Measurements from ENCODE around the gene MAP7. TPM values are rescaled to one million over a fixed set of nuclear protein-coding genes. Genes with fewer than 3 reads are reported as not detected.

The MAP7 gene
- polyA plus RNA-seq, 2 of the 4 experiments (the other 2 are of a cell fraction) = 60.6 to 64.5 TPM

- ChIA-PET CTCF (interaction anchor here (0.7 to 2.3 kb wide), 5 partner anchors 13 to 455 kb away, joined by 3 to 7 read pairs (median 4); partner anchors contain the start of gene MAP3K5), POLR2A (no interaction called here)
- TF ChIP-seq ZFP36 (IDR thresholded peaks at IDR 0.05; ENCODE audit: borderline replicate concordance, partially characterized antibody) = no peak
- no peak for TF ChIP-seq RAD21 (conservative IDR thresholded peaks at IDR 0.05 in 1 of 2, IDR thresholded peaks at IDR 0.05 in 1 of 2)
- no peak for TF ChIP-seq HOXA7 (CRISPR knock-in tag; IDR thresholded peaks at IDR 0.05)
- TF ChIP-seq BHLHE40 (IDR thresholded peaks at IDR 0.05; ENCODE audit: low read depth, low read length) = no peak
- TF ChIP-seq ZC3H11A (IDR thresholded peaks at IDR 0.05) = no peak
- TF ChIP-seq, protein P1, sequence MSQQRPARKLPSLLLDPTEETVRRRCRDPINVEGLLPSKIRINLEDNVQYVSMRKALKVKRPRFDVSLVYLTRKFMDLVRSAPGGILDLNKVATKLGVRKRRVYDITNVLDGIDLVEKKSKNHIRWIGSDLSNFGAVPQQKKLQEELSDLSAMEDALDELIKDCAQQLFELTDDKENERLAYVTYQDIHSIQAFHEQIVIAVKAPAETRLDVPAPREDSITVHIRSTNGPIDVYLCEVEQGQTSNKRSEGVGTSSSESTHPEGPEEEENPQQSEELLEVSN (IDR thresholded peaks at IDR 0.05; ENCODE audit: borderline replicate concordance, low read depth) = no peak
- no peak for TF ChIP-seq HDAC2 (IDR thresholded peaks at IDR 0.05)
- no peak for TF ChIP-seq NFE2L2 (conservative IDR thresholded peaks at IDR 0.05; ENCODE audit: low read length)
- TF ChIP-seq SREBF2 (IDR thresholded peaks at IDR 0.05) = no peak
- no peak overlapping the region for H3K4me2 ChIP-seq
- no peak overlapping the region for H3K27ac ChIP-seq
- DNase-seq (ENCODE audit: low read depth in 1 of 2, low spot score in 1 of 2) = no peak
- no peak for FAIRE-seq
- no peak overlapping the region for H3K4me3 ChIP-seq
- ATAC-seq = no peak
- no peaks in the 10 kb centered on the region for H3K4me1 ChIP-seq
- no peaks in the 10 kb centered on the region for H3K9me3 ChIP-seq
- WGBS (ENCODE audit: missing lambda C conversion rate) = 94% methylated on average over 3 of the region's 3 CpGs
Measured at GRCh38 chr6:136337121-136337520, 213.1 kb downstream of the MAP7 start.

GRCh38 chr6:136335736-136336363 lies 214.4 kb downstream of the MAP7 start:
- 95% methylated on average over 11 of the region's 12 CpGs for WGBS (ENCODE audit: missing lambda C conversion rate)
- POLR2A ChIA-PET = no interaction called here
- no peak overlapping the region for H3K27ac ChIP-seq
- no peaks in the 10 kb centered on the region for H3K9me3 ChIP-seq
- ATAC-seq (peak; percentile 33 to 36; a peak in 4 of 6 replicates), FAIRE-seq (no peak), DNase-seq (ENCODE audit: low read depth in 1 of 2, low spot score in 1 of 2) (no peak)
- no peak for TF ChIP-seq EHF (CRISPR knock-in tag; IDR thresholded peaks at IDR 0.05)
- no peak for TF ChIP-seq POLR2AphosphoS2 (conservative IDR thresholded peaks at IDR 0.05; ENCODE audit: low read length)
- TF ChIP-seq CEBPB (IDR thresholded peaks at IDR 0.05) = no peak
- no peak for TF ChIP-seq MYC (IDR thresholded peaks at IDR 0.05; ENCODE audit: borderline replicate concordance, low read length)
- no peak for TF ChIP-seq ZC3H11A (IDR thresholded peaks at IDR 0.05)
- no peak overlapping the region for H3K4me2 ChIP-seq
- CTCF ChIA-PET = interaction anchor here (1.2 to 2.3 kb wide), 3 partner anchors 12 to 214 kb away, joined by 3 to 7 read pairs (median 5); partner anchors contain the start of gene MAP7
- no peak overlapping the region for H3K4me3 ChIP-seq
- no peaks in the 10 kb centered on the region for H3K4me1 ChIP-seq

DNA sequence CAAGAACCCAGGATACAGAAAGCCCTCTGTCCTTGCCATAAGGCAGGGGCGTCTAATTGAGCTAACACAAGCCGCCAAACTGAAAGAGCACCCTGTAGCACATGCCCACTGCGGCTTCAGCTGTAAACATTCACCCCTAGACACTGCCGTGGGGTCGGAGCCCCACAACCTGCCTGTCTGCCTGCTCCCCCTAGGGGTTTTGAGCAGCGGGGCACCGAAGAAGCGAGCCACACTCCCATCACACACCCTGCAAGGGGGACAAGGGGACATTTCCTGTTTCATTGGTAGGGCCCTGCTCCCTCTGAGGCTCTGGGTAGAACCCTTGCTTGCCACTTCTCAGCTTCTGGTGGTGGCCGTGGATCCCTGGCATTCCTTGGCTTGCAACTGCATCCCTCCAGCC lies 215.4 kb downstream of the MAP7 start:
- 90% methylated on average over 9 of the region's 9 CpGs for WGBS (ENCODE audit: missing lambda C conversion rate)
- Histone ChIP-seq H3K9me3 (no peaks in the 10 kb centered on the region), H3K4me3 (no peak overlapping the region), H3K27ac (no peak overlapping the region), H3K4me2 (no peak overlapping the region), H3K4me1 (no peaks in the 10 kb centered on the region)
- POLR2A ChIA-PET = no interaction called here
- CTCF ChIA-PET = interaction anchor here (1.2 to 2.3 kb wide), 2 partner anchors 11 to 215 kb away, joined by 3 to 7 read pairs; partner anchors contain the start of gene MAP7
- DNase-seq (ENCODE audit: low read depth in 1 of 2, low spot score in 1 of 2) (no peak), FAIRE-seq (no peak), ATAC-seq (peak; percentile 35 to 68; a peak in 3 of 6 replicates)
- no peak for TF ChIP-seq NFE2L2 (conservative IDR thresholded peaks at IDR 0.05; ENCODE audit: low read length)
- TF ChIP-seq POLR2AphosphoS2 (conservative IDR thresholded peaks at IDR 0.05; ENCODE audit: low read length) = 0 out of 2 replicates have a peak, but pooled peaks have one; percentile 43
- TF ChIP-seq EHMT2 (IDR thresholded peaks at IDR 0.05; ENCODE audit: low read depth) = no peak
- TF ChIP-seq MAZ (IDR thresholded peaks at IDR 0.05; ENCODE audit: borderline replicate concordance, low read depth, low read length) = no peak
- TF ChIP-seq, protein P2, sequence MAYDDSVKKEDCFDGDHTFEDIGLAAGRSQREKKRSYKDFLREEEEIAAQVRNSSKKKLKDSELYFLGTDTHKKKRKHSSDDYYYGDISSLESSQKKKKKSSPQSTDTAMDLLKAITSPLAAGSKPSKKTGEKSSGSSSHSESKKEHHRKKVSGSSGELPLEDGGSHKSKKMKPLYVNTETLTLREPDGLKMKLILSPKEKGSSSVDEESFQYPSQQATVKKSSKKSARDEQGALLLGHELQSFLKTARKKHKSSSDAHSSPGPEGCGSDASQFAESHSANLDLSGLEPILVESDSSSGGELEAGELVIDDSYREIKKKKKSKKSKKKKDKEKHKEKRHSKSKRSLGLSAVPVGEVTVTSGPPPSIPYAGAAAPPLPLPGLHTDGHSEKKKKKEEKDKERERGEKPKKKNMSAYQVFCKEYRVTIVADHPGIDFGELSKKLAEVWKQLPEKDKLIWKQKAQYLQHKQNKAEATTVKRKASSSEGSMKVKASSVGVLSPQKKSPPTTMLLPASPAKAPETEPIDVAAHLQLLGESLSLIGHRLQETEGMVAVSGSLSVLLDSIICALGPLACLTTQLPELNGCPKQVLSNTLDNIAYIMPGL (CRISPR knock-in tag; IDR thresholded peaks at IDR 0.05; ENCODE audit: borderline replicate concordance) = no peak

DNA sequence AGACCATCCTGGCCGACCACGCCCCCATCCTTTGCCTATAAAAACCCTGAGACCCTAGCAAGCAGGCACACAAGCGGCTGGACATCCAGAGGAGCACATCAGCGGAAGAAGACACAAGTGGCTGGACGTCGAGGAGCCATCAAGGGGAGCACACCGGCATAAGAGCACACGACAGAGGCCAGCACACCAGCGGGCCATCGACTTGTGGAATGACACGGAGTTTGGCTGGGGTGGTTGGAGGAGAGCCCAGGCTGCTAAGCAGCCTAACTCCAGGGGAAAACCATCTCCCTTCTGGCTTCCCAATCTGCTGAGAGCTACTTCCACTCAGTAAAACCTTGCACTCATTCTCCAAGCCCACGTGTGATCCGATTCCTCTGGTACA lies 215.8 kb downstream of the MAP7 start:
- no peak for FAIRE-seq
- ChIA-PET CTCF (no interaction called here), POLR2A (no interaction called here)
- no peak for TF ChIP-seq CEBPB (IDR thresholded peaks at IDR 0.05)
- TF ChIP-seq PBX3 (IDR thresholded peaks at IDR 0.05) = no peak
- TF ChIP-seq NR3C1 (IDR thresholded peaks at IDR 0.05) = no peak
- TF ChIP-seq, protein P3, sequence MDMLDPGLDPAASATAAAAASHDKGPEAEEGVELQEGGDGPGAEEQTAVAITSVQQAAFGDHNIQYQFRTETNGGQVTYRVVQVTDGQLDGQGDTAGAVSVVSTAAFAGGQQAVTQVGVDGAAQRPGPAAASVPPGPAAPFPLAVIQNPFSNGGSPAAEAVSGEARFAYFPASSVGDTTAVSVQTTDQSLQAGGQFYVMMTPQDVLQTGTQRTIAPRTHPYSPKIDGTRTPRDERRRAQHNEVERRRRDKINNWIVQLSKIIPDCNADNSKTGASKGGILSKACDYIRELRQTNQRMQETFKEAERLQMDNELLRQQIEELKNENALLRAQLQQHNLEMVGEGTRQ (IDR thresholded peaks at IDR 0.05) = no peak
- no peak for TF ChIP-seq ESRRA (IDR thresholded peaks at IDR 0.05; ENCODE audit: borderline replicate concordance, low read length)
- no peak for TF ChIP-seq KDM5A (IDR thresholded peaks at IDR 0.05)
- TF ChIP-seq RNF2 (IDR thresholded peaks at IDR 0.05; ENCODE audit: borderline replicate concordance, low read depth) = no peak
- TF ChIP-seq, protein P2 (CRISPR knock-in tag; IDR thresholded peaks at IDR 0.05; ENCODE audit: borderline replicate concordance) = no peak
- no peak for TF ChIP-seq ZNF302 (CRISPR knock-in tag; IDR thresholded peaks at IDR 0.05)
- no peak for TF ChIP-seq KDM1A (IDR thresholded peaks at IDR 0.05; ENCODE audit: low read depth)

More for the DNA sequence above, 215.8 kb downstream of the MAP7 start:
- no peak for DNase-seq (ENCODE audit: low read depth in 1 of 2, low spot score in 1 of 2)
- Histone ChIP-seq H3K4me3 (no peak overlapping the region), H3K4me1 (no peaks in the 10 kb centered on the region), H3K27ac (no peak overlapping the region), H3K4me2 (no peak overlapping the region), H3K9me3 (no peaks in the 10 kb centered on the region)
- WGBS (ENCODE audit: missing lambda C conversion rate) = 91% methylated on average over 11 of the region's 13 CpGs
- ATAC-seq = peak in 1 of 2 experiments; percentile 17; a peak in 3 of 6 replicates
